Renal cortex interstitium (tissue), 11 donors: ENCODE results near the gene TBC1D2. TPM values are rescaled to one million over a fixed set of nuclear protein-coding genes. Genes with fewer than 3 reads are reported as not detected.
A peak's percentile ranks its signal among the peaks of the same experiment; 100 is the strongest.

Experiments
- DNase-seq, 11 donors: peaks; one replicate each; pipeline ENCODE4 v3.0.0-alpha.2; 2013; ENCODE audit warnings: low read depth in 9 of 11, low spot score in 4 of 11; ENCODE audit errors: extremely low read depth in 1 of 11
- polyA plus RNA-seq, 3 donors: library from polyadenylated mRNA; unstranded; fragments of 120-200 nt; gene quantifications; one replicate each; pipeline ENCODE4 v1.2.1, GENCODE V29; 2013; ENCODE audit not compliant: insufficient read length in 3 of 3

The TBC1D2 gene
- polyA plus RNA-seq, 3 donors: 2.9 to 3.6 (median 3.5) TPM

DNA sequence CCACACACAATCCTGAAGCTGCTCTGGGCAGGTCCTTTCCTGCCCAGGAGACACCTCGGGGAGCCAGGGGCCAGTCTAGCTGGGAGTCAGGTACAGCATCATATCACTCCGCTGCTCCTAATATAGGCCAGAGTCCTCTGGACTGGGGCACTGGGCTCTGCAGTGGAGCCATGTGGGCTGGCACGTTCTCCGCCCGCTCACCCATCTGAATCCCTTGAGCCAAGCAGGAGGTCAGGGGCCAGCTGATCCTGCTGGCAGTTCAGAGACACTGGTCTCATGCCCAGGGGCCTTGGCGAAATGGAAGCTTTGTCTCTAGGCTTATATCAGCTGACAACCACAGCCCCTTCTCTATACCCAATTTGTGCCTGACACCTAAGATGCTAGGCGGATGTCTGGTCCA is 53.7 kb downstream of the TBC1D2 start:
- no peak for DNase-seq

DNA sequence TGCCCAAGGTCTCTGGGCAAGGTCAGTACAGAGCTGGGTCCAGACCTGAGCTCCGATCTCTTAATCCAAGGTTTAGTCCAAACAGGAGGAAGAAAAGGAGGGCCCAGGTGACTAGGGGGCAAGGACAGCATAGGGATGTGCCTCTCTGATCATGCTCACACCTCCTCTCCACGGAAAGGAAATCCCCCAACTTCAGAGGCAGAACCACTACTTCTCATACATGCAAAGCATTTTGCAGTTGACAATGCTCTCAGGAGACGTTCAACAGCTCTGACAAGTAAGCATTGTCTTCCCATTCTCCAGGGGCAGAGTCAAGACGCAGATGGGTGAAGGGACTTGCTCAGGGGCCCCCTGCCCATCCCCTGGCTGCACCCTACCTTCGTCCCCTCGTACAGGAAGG is 54.3 kb downstream of the TBC1D2 start:
- no peak for DNase-seq

DNA sequence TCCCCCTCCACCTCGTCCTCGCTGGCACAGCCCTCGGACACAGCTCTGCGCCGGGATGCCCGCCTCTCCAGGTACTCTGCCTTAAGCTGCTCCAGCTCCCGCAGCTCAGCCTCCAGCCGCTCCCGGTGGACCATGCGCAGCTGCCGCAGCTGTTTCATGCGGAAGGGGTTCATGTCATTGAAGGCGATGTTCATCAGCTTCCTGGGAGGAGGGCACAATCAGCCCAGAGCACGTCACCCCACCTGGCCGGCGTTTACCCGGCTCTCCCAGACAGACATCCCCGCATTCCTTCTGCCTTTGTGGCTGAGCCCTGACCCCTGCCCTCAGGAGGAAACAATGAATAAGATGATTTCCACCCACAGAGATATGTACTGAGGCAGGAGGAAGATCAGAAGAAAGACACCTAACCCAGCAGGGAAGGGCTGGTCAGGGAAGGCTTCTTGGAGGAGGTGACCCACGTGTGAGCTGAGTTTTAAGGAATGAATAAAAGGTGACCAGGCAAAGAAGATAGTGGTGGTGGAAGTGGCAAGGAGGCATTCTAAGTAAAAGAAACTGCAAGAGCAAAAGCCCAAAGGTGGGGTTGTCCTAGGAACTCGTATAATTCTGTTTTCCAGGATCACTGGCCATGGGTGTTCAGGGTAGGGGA is 55.9 kb downstream of the TBC1D2 start:
- DNase-seq: no peak

DNA sequence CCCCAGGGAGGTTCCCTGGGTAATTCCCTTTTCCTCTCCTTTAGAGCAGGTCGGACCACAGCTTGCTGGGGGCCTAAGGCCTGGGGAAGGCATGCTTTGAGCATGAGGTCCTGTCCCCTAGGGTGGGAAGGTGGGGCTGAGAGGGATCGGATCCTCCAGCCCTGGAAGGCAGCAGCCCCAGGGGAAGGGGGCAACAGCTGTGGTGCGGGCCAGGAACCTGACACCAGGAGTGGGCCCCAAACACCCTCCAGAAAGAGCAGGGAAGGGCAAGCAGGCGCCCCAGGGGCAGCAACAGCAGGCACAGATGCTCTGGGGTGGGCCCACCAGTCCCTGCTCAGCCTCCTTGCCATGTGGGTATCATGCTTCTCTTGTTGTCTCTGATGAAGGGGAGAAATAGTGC is 59.8 kb downstream of the TBC1D2 start:
- DNase-seq: no peak

DNA sequence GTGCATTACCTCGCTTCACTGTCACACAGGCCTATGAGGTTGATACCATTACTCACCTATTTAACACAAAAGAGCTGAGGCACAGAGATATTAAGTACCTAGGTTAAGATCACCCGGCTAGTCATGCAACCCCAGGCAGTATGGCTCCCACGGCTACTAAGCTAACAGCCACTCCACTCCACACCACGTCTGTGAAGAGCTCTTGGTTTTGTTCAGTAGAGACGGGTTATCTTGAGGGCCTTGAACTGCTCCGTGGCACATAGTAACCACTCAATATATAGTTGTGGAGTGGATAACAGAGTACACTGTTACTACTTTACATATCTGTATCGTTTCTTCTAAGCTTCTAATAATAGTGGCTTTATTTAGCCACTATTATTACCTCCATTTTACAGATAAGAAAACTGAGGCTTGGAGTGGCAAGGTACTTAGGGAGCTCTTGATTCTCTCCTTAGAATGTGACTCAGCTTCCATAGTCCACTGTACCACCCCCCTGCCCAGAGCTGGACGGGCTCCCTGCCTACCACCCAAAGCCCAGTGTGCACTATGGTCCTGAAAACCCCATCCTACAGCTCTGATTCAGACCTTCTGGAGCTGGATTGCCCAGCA is 62.0 kb downstream of the TBC1D2 start:
- DNase-seq: no peak

DNA sequence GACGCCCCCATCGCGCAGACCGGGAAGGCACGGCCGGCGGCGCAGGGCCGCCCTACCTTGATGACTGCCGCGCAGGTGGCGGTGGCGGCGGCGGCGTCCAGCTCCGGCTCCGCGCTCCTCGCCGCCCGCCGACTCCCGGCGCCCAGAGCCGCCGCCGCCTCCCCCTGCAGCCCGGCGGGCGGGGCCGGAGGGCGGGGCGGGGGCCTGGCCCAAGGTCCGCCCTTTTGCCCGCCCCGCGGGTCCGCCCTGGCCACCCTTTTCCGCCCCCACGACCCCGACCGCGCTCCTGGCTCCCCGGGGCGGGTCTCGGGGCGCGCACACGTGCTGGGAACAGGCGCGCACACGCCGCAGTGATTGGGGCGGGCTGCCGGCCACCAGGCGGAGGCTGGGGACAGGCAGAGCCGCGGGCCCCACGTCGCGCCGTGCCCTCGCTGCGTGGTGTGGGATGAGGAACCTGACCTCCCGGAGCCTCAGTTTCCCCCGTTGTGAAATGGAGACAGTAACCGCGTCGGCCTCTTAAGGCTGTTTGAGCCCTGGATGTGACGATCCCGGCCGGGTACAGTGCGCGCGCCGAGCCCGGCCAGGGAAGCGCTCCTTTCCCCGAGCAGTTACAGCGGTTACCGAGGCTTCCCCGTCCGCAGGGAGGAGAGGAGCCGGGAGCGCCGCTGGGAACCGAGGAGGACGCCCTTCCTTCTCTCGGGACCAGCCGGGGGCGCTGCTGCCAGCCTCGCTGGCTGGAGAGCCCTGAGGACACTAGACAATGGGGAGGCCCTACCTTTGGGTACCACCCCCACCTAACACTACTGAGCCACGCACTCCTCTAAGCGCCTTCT is 62.7 kb downstream of the TBC1D2 start, which contains the start of gene CORO2A:
Gene CORO2A (minus strand): TSS at position 135 of the 833 bp plus-strand sequence. CDS start 34,977 bp downstream, outside the sequence.
- DNase-seq: peak in 10 of 11 donors; percentile 40 to 56 (median 50)

DNA sequence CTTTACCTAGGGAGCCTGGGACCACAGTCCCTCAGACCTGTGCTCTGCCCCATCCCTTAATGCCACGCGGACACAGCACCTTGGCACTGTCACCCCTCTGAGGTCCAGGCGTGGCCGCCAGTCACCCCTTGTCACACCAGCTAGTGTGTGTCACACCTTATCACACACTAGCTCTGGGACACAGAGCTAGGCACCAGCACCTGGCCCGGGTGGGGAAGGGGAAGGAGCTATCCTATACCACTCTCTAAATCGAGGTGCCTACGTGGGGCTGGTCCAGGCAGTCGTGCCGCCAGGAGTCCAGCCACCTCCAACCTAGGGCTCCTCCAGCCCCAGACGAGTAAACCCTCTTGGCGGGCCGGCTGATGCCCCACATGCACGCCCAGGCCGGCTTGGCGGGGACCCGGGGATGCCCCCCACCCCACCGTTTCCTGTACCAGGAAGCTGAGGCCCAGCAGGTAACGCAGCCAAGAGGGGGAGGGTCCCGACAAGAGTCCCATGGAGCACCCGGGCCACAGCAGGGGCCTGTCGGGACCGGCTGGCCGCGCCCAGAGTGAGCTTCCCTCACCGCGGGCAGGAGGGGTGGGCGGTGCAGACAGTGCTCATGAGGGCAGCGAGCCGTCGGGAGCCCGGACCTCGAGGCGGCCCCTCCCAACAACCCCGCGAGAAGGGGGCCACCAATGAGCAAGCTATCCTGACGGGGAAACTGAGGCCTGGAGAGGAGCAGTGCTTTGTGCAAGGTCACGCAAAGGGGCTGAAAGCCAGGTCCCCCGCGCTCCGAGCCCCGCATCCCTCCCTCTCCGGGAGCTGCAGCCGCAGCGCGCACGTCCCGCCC is 63.6 kb downstream of the TBC1D2 start:
- no peak for DNase-seq

DNA sequence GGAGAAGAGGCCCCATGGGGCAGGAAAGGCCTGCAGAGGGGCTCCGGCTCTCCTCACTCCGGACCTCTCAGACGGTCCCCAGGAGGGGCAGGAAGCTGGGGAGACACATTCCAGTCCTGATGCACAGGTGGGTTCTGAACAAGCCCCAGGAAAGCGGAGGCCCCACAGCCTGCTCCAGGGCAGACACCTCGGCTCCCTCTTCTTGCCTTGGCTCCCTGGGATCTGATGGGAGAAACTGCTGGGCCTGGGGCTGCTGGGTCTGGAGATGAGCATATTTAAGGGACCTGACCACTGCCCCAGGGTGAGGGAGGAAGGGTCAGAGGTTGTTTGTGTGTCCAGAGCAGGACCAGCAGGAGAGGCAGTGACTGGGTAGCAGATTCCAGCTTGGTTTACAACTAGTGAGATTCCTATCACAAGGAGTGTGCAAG is 64.3 kb downstream of the TBC1D2 start:
- no peak for DNase-seq

DNA sequence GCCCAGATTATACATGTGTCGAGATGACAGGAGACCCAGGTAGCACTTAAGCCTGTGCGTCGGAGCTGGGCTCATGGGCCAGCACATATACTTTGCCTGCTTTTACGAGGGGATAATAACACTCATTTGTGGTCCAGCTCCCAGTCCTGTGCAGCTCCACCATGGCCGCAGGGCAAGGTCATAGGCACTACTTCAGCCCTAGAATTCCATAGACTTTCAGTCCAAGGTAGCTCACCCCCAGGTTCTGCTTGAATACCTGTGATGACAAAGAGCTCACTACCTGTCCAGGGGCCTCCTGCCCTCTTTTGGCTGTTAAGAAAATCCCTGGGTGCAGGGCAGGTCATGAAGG is 64.7 kb downstream of the TBC1D2 start:
- no peak for DNase-seq

DNA sequence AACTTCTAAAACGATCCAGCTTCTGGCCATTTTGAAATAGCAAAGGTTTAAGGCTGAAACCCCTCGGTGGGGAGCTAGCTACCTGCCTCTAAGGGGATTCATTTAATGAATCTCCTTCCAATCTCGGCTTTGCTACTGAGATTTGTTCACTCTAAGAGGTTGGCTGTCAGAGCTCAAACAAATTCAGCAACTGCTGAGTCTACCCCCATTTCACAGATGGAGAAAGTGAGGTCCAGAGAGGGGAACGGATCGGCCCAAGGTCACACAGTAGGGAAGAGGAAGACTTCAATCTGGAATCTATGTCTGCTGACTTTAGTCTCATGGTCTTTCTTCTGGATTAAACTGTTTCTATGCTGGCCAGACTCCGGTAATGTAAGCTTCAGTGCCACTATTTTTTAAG is 66.0 kb downstream of the TBC1D2 start:
- DNase-seq: no peak

DNA sequence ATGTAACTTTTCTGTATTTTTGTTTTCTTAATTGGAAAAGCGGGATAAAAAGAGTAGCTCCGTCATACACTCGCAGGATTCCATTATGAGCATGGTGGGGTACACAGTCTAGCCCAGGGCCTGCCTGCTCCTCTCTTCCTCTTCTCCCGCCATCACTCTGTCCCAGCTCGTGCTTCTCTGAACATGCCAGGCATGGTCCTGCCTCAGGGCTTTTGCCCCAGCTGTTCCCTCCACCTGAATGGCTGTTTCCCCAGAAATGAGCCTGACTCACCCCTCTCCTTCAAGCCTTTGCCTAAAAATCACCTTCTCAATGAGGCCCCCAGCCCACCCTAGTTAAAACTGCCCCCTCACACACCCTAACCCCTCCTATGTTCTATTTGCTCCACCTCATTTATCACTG is 67.5 kb downstream of the TBC1D2 start:
- no peak for DNase-seq

DNA sequence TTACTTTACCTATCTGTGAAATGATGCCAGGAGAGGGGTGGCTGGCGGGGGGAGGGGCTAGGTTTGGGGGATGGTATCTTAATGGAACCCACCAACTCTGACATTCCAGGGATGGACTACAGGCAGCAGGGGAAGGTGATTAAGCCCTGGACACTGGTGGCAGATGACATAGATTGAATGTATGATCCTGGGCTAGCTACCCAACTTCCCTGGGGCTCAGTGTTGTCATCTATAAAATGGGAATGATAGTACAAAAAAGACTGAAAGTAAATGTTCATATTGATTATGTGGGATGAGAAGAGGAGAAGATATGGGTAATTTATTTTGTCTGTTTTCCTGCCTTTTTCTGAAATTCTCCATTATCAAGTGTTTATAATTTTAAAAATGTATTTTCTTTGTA is 69.2 kb downstream of the TBC1D2 start:
- DNase-seq: no peak

DNA sequence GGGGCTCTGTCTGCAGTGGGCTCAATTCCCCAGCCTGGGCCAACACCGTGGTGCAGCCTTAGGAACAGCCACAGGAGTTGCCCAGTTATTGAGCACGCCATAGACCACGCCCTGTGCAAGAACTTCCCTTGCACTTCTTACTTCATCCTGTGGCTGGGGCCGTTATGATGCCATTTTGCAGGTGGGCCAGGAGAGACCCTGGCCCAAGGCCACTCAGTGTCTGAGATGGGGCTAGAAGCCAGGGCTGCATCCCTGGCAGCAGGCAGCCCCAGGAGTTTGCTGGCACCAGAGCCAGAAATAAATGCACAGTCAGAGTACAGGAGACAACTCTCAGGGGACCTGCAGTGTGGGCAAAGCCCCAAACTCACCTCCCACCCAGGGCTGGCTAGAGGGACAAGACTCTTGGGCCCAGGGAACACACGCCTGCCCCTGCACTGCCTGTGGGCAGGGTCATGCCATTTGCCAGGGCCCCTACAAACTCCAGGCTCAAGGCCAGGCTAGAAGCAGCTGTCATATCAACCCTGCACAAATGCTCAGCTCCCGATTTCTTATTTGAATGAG is 69.8 kb downstream of the TBC1D2 start:
- DNase-seq: no peak

DNA sequence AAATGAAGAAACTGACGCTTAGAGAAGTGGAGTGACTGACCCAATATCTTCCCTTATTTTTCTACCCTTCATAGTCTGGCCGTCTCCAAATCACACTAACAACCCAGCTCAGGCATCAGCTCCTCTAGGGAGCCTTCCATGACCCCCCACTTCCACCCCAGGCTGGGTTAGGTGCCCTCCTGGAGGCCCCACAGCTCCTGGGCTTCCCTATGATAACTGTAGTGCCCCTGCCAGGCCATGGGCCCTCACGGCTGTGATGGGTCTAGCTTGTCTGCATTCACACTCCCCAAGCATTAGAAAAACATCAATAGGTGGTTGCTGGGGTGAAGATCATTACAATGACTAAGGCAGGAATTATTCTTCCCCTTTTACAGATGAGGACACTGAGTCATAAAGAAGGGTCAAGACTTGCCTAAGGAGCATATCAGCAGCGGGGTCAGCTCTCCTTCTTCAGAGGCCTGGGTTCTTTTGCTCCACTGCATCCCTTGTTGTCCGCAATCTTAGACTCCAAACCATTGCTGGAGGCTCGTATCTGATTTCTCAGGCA is 70.4 kb downstream of the TBC1D2 start:
- no peak for DNase-seq

DNA sequence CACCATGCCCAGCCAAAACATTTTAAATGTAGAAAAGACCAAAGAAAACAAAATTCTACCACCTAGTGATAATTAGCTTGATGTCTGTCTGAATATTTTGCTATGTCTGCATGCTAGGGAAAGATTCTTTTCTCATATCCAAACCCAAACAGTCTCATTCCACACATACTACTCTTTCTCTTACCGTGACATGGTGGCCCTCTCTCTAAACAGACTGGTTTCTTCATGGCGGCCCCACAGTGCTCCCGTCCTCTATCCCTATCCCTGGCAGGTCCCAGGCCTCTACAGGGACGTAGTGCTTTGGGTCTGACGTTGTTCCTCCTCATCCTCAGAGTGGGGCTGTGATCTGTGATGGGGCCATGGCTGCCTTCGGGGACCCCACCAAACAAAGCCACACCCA is 71.1 kb downstream of the TBC1D2 start:
- DNase-seq: no peak

DNA sequence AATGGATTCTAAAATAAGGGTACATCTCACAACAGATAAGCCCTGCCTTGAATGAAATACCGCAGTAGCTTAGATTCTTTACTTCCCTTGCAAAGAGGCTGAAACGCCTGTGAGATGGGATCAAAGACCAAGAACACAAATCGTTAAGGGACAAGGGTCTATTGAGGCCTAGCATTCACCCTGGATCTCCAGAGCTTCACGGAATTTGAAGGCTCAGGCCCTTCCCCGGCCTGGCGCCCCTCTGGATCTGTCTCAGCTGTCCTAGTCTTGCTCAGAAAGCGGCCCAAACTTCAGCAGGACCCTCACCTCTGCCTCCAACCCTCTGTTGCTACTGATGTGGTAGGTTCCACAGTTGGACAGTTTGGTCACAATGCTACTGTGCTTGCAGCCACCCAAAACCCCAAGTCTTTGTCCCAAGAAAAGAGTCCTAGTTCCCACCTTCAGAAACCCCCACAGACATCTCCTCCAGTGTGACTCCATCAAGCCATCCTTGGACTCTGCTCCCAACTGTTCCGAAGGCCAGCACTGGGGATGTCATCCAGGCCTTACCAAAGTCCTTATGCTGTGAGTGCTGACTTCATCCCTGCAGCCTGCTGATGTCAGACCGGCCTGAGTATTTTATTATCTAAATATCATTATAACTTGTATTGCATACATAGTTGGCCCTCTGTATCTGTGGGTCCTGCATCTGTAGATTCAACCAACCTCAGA is 72.4 kb downstream of the TBC1D2 start:
- DNase-seq: no peak

DNA sequence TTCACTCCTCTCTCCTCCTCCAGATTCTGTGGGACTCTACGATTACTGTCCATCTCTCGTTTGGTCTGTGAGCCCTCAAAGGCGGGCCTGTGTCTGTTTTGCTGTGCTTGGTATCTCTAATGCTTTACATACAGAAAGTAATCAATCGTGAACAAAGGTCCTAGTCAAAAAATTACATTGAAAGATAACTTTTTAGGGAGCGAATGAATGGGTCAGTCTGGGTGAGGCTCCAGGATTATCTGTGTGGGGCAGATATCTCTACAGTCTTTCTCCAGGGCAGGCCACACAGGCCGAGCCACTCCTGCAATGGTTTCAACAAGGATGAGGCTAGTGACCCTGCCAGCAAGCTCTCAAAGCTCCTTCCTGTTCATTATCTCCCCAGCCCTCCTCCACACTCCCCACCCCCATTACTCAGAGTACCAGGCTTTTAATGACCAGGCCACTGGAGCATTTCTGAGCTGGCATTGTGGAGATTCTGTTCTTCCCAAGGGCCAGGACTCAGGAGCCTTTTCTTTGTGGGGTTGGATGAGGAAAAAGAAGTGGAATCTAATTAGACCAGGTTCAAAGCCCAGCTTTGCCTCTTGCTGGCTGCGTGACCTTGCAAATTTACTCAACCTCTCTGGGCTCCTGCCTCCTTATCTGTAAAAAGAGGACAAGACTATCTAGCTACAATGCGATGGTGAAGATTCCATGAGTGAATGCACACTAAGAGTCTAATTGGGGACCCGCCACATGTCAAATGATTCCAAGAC is 73.2 kb downstream of the TBC1D2 start:
- no peak for DNase-seq

DNA sequence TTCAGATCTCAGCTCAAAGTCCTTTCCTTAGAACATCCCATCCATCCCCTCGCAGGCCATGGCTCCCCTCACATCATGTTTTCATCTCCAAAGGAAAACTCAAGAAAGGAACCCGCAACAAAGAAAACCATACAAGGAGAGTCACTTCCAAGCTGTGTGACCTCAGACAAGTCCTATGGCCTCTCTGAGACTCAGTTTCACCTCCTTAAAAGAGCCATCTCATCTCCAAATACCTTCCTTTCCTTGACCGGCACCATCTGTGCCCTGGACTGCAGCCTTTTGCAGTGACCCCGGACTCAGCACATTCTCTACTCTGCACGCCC is 73.7 kb downstream of the TBC1D2 start:
- DNase-seq: no peak
